ENCODE results near the gene MAGI2.
"Not testable (repeated sequence)": the region's sequence is repeated elsewhere in the genome, so short reads cannot be mapped to it uniquely, and the experiment has no call there.

Gene MAGI2

GRCh38 chr7:79035858-79036257 is 417.6 kb downstream of the MAGI2 start:
- no peak for FAIRE-seq

GRCh38 chr7:79034730-79035129 is 418.7 kb downstream of the MAGI2 start:
- FAIRE-seq = no peak

- FAIRE-seq = not testable (repeated sequence)
These were observed 433.8 kb downstream of the MAGI2 start for GRCh38 chr7:79019711-79020110.

- no peak for FAIRE-seq
These were observed 441.5 kb downstream of the MAGI2 start for GRCh38 chr7:79011921-79012320.

GRCh38 chr7:79009647-79010046 is 443.8 kb downstream of the MAGI2 start:
- peak; percentile 33 for FAIRE-seq

- no peak for FAIRE-seq
These were observed 444.7 kb downstream of the MAGI2 start for GRCh38 chr7:79008786-79009185.

- FAIRE-seq = no peak
These were observed 457.5 kb downstream of the MAGI2 start for GRCh38 chr7:78996013-78996412.

GRCh38 chr7:78993341-78993740 is 460.1 kb downstream of the MAGI2 start:
- no peak for FAIRE-seq

- no peak for FAIRE-seq
These were observed 468.0 kb downstream of the MAGI2 start for GRCh38 chr7:78985509-78985908.

GRCh38 chr7:78983483-78983882 is 470.0 kb downstream of the MAGI2 start:
- FAIRE-seq = no peak

GRCh38 chr7:78970440-78970916 is 483.0 kb downstream of the MAGI2 start:
- no peak for FAIRE-seq

GRCh38 chr7:78968951-78969350 is 484.5 kb downstream of the MAGI2 start:
- FAIRE-seq = no peak

- FAIRE-seq = not testable (repeated sequence)
These were observed 485.9 kb downstream of the MAGI2 start for GRCh38 chr7:78967561-78967960.

GRCh38 chr7:78967046-78967445 is 486.4 kb downstream of the MAGI2 start:
- FAIRE-seq = no peak

- no peak for FAIRE-seq
These were observed 494.0 kb downstream of the MAGI2 start for GRCh38 chr7:78959477-78959876.

GRCh38 chr7:78955329-78955728 is 498.1 kb downstream of the MAGI2 start:
- no peak for FAIRE-seq

GRCh38 chr7:78953726-78954363 is 499.6 kb downstream of the MAGI2 start:
- FAIRE-seq = no peak

GRCh38 chr7:78953090-78953489 is 500.4 kb downstream of the MAGI2 start:
- FAIRE-seq = peak; percentile 58

GRCh38 chr7:78939669-78940068 is 513.8 kb downstream of the MAGI2 start:
- no peak for FAIRE-seq

GRCh38 chr7:78924581-78924980 is 528.9 kb downstream of the MAGI2 start:
- no peak for FAIRE-seq

- FAIRE-seq = no peak
These were observed 540.7 kb downstream of the MAGI2 start for GRCh38 chr7:78912781-78913180.

- no peak for FAIRE-seq
These were observed 546.7 kb downstream of the MAGI2 start for GRCh38 chr7:78906735-78907134.

GRCh38 chr7:78905436-78905835 is 548.0 kb downstream of the MAGI2 start:
- no peak for FAIRE-seq

- no peak for FAIRE-seq
These were observed 548.5 kb downstream of the MAGI2 start for GRCh38 chr7:78904983-78905382.

- no peak for FAIRE-seq
These were observed 551.9 kb downstream of the MAGI2 start for GRCh38 chr7:78901566-78901965.
